Naive thymus-derived CD4-positive, alpha-beta T cell (primary cell): ENCODE results near the gene FLAD1. TPM values are rescaled to one million over a fixed set of nuclear protein-coding genes. Genes with fewer than 3 reads are reported as not detected.

Experiments
- microRNA-seq: library from miRNA; unstranded; fragments of <30 nt; microRNA quantifications from one replicate; pipeline ENCODE4 v1.2.0, GENCODE V29; 2022; ENCODE audit warnings: borderline microRNAs expressed
- polyA plus RNA-seq, 2 donors: library from polyadenylated mRNA; unstranded; fragments of 300-500 nt; fragmentation: Illumina TruSeq; gene quantifications; one replicate each; pipeline ENCODE4 v1.2.3, GENCODE V29; 2021
- total RNA-seq, 6 experiments: library from RNA in 5 of 6; stranded (reverse) in 5 of 6; gene quantifications; 1 replicate in 5 of 6; 2 replicates in 1 of 6; pipeline ENCODE4 v1.2.3 and lab custom pipeline; 2021 to 2026

FLAD1 gene
- total and polyA plus RNA-seq, 7 experiments from 2014 or later, result 24.4 to 50.2 (median 45.8) TPM

Small RNA genes within 50 kb of the gene (microRNA-seq; reads per million reads assigned to microRNA genes)
- not detected for gene MIR4258

Other genes starting within 250 kb of the FLAD1 start
- under 1 TPM in 4 of 5 experiments, not detected in 1; 0.05 to 0.29 (median 0.15) TPM for gene KCNN3, start 113.1 kb upstream of the FLAD1 start, total RNA-seq
- not detected for gene KCNN3, start 113.1 kb upstream of the FLAD1 start, polyA plus RNA-seq
- 10 to 100 TPM; 11.3 to 35.1 (median 12.6) TPM for gene PMVK, start 46.6 kb upstream of the FLAD1 start, total RNA-seq
- gene PMVK, start 46.6 kb upstream of the FLAD1 start, polyA plus RNA-seq, result 10 to 100 TPM; 38.7 to 41.4 TPM
- gene PBXIP1, start 27.2 kb upstream of the FLAD1 start, total RNA-seq, result 100 to 1,000 TPM; 107 to 390 (median 383) TPM
- 100 to 1,000 TPM; 234 to 318 TPM for gene PBXIP1, start 27.2 kb upstream of the FLAD1 start, polyA plus RNA-seq
- gene PYGO2, start 21.6 kb upstream of the FLAD1 start, total RNA-seq, result 10 to 100 TPM; 33.0 to 69.5 (median 46.2) TPM
- 10 to 100 TPM; 33.0 to 64.0 TPM for gene PYGO2, start 21.6 kb upstream of the FLAD1 start, polyA plus RNA-seq
- gene SHC1, start 12.6 kb upstream of the FLAD1 start, total RNA-seq, result 10 to 100 TPM; 71.0 to 76.9 (median 73.7) TPM
- gene SHC1, start 12.6 kb upstream of the FLAD1 start, polyA plus RNA-seq, result 10 to 100 TPM; 29.6 to 38.3 TPM
- gene CKS1B, start 8.7 kb upstream of the FLAD1 start, total RNA-seq, result 100 to 1,000 TPM in 1 of 5 experiments, 10 to 100 TPM in 3, 1 to 10 TPM in 1; 8.4 to 105 (median 10.2) TPM
- gene CKS1B, start 8.7 kb upstream of the FLAD1 start, polyA plus RNA-seq, result 10 to 100 TPM; 37.1 to 55.2 TPM
- gene LENEP, start 10.2 kb downstream of the FLAD1 start, total RNA-seq, result 1 to 10 TPM in 3 of 5 experiments, not detected in 2; 1.4 to 3.2 (median 2.6) TPM
- not detected for gene LENEP, start 10.2 kb downstream of the FLAD1 start, polyA plus RNA-seq
- 100 to 1,000 TPM in 1 of 5 experiments, 10 to 100 TPM in 4; 42.7 to 139 (median 61.0) TPM for gene ZBTB7B, start 19.5 kb downstream of the FLAD1 start, total RNA-seq
- gene ZBTB7B, start 19.5 kb downstream of the FLAD1 start, polyA plus RNA-seq, result 1 to 10 TPM; 3.0 to 6.7 TPM
- gene DCST2, start 50.4 kb downstream of the FLAD1 start, total RNA-seq, result 1 to 10 TPM in 4 of 5 experiments, under 1 TPM in 1; 0.22 to 3.3 (median 2.4) TPM
- not detected for gene DCST2, start 50.4 kb downstream of the FLAD1 start, polyA plus RNA-seq
- under 1 TPM in 3 of 5 experiments, not detected in 2; 0.19 to 0.78 (median 0.42) TPM for gene DCST1, start 50.5 kb downstream of the FLAD1 start, total RNA-seq
- gene DCST1, start 50.5 kb downstream of the FLAD1 start, polyA plus RNA-seq, result not detected
- 10 to 100 TPM; 16.9 to 53.7 (median 28.8) TPM for gene ADAM15, start 68.0 kb downstream of the FLAD1 start, total RNA-seq
- 1 to 10 TPM; 5.8 to 8.5 TPM for gene ADAM15, start 68.0 kb downstream of the FLAD1 start, polyA plus RNA-seq
- gene EFNA4, start 80.4 kb downstream of the FLAD1 start, total RNA-seq, result 1 to 10 TPM; 3.9 to 9.4 (median 7.7) TPM
- gene EFNA4, start 80.4 kb downstream of the FLAD1 start, polyA plus RNA-seq, result 1 to 10 TPM; 2.1 to 3.9 TPM
- gene EFNA3, start 95.5 kb downstream of the FLAD1 start, total RNA-seq, result 1 to 10 TPM in 4 of 5 experiments, under 1 TPM in 1; 0.42 to 4.0 (median 2.7) TPM
- under 1 TPM; 0.51 to 0.72 TPM for gene EFNA3, start 95.5 kb downstream of the FLAD1 start, polyA plus RNA-seq
- 1 to 10 TPM in 4 of 5 experiments, not detected in 1; 4.0 to 7.3 (median 5.6) TPM for gene EFNA1, start 144.5 kb downstream of the FLAD1 start, total RNA-seq
- 10 to 100 TPM; 11.1 to 16.8 TPM for gene EFNA1, start 144.5 kb downstream of the FLAD1 start, polyA plus RNA-seq
- 10 to 100 TPM; 21.1 to 35.6 (median 24.3) TPM for gene SLC50A1, start 152.5 kb downstream of the FLAD1 start, total RNA-seq
- 10 to 100 TPM; 51.0 to 64.8 TPM for gene SLC50A1, start 152.5 kb downstream of the FLAD1 start, polyA plus RNA-seq
- gene DPM3, start 157.2 kb downstream of the FLAD1 start, total RNA-seq, result 10 to 100 TPM; 29.1 to 50.4 (median 43.8) TPM
- 100 to 1,000 TPM in 1 of 2 donors, 10 to 100 TPM in 1; 99.2 to 128 TPM for gene DPM3, start 157.2 kb downstream of the FLAD1 start, polyA plus RNA-seq
- gene KRTCAP2, start 190.0 kb downstream of the FLAD1 start, total RNA-seq, result 100 to 1,000 TPM in 4 of 5 experiments, 10 to 100 TPM in 1; 97.4 to 236 (median 155) TPM
- gene KRTCAP2, start 190.0 kb downstream of the FLAD1 start, polyA plus RNA-seq, result 100 to 1,000 TPM; 450 to 469 TPM
- gene TRIM46, start 190.5 kb downstream of the FLAD1 start, total RNA-seq, result 10 to 100 TPM in 1 of 5 experiments, 1 to 10 TPM in 4; 3.5 to 21.9 (median 4.1) TPM
- gene TRIM46, start 190.5 kb downstream of the FLAD1 start, polyA plus RNA-seq, result 1 to 10 TPM in 1 of 2 donors, under 1 TPM in 1; 0.69 to 1.3 TPM
- 10 to 100 TPM; 26.0 to 35.9 (median 28.1) TPM for gene THBS3, start 224.6 kb downstream of the FLAD1 start, total RNA-seq
- gene THBS3, start 224.6 kb downstream of the FLAD1 start, polyA plus RNA-seq, result 1 to 10 TPM in 1 of 2 donors, under 1 TPM in 1; 0.87 to 2.6 TPM
- gene MTX1, start 225.4 kb downstream of the FLAD1 start, total RNA-seq, result 10 to 100 TPM; 19.5 to 40.8 (median 22.0) TPM
- 10 to 100 TPM; 48.9 to 49.9 TPM for gene MTX1, start 225.4 kb downstream of the FLAD1 start, polyA plus RNA-seq